ENCODE results near the gene SULF2.

SULF2 gene

GRCh38 chr20:47708953-47709833 is 76.1 kb downstream of the SULF2 start:
- DNase-seq, result no peak

DNA sequence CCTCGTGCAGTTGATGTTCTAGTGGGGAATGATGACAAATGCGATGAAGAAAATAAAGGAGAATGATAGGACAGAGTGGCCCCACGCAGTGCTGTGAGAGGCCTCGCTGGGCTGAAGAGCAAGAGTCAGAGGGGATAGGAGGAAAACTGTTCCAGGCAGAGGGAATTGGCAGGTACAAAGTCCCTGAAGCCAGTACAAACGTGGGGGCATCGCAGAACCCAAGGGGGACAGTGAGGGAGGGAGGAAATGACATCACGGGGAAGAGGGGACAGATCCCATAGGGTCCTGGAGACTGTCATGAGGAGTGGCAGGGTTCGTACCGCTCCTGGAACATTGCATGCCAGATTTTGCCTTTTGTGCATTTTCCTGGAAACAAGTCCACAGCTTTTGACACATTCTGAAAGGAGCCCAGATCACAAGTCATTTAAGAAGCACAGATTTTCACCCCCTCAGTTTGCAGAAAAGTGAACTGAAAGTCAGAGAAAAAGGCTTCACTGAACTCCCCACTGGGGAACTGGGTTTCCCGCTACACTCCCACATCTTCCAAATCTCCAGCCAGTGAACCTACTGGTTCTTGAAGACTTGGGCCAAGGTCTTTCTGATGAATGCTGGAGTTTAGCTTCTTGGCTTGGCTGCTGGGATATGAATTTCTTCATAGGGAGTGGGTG is 77.0 kb downstream of the SULF2 start:
- no peak for DNase-seq

DNA sequence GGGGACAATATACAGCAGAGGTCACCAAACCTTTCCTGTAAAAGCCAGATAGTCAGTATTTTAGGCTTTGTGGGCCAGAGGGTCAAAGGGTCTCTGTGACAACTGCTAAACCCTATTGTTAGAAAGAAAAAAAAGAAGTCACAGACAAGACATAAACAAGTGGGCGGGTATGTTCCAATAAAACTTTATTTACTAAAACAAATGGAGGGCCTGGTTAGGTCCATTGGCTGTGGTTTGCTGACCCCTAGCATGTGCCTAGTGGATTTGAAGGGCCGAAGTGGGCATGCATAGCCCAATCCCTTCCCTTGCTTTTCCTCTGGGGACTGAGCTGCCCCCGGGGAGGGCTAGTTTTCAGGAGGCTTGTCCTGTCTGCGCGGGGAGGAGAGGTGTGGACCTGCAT is 78.9 kb downstream of the SULF2 start:
- no peak for DNase-seq

GRCh38 chr20:47705497-47705856 is 79.8 kb downstream of the SULF2 start:
- DNase-seq, result no peak

DNA sequence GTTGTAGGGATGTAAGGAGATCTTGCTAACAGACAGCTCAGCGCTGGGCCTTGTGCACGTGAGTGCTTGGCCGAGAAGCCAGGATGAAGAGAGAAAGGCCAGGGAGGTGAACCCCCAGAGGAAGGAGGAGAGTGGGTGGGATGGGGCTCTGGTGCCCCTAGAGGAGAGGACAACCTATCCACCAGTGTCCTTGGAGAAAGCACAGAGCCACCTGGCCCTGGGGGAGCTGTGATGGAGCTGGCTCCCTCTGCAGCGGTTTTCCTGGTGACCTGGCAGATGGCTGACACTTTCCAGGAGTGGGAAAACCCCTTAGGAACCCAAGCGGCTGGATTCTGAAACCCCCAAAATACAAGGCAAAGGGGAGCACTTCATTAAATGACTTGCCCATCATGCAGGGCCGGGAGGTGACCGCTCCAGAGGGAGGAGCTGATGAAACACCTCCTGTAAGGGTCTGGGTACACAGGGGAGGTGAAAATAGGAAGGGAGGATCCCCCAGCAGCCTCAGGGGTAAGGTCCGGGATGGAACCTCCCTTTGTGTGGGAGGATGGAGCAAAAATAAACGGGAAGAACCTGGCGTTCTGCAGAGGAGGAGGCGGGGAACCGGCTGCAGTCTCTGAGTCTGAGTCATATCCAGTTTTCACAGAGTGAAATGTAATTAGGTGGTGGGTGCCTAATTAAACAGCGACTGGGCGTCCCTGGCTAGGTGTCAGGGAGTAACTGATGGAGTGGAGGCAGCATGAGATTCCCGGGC is 80.4 kb downstream of the SULF2 start:
- DNase-seq, result no peak

DNA sequence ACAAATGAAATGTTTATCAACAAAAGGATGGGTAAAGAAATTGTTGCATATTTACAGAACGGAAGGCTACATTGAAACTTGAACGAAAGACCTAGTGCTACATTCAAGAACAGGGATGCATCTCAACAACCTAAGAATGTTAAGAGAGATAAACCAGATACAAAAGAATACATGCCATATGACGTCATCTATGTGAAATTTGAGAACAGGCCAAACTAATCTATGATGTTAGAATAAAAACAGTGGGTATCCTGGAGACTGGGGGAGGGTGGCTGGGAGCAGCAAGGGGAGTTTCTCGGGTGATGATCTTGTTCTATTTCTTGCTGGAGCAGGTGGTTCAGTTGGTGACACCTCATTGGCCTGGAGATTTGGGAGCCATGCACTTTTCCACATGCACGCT is 81.5 kb downstream of the SULF2 start:
- DNase-seq, result no peak

- DNase-seq, result no peak
Observed at GRCh38 chr20:47701612-47702011, 83.7 kb downstream of the SULF2 start.

DNA sequence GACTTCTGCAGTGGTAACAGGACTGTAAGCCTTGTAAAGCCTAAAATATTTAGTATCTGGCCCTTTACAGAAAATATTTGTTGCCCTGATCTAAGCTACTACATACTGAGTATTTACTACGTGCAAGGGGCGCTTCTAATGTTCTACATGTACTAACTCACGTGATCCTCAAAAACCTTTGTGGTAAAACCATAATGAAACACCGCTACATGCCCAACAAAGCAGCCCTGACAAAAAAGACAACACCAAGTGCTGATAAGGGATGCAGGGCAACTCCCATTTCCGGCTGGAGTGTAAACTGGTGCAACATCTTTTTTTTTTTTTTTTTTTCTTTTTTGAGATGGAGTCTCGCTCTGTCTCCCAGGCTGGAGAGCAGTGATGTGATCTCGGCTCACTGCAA is 85.0 kb downstream of the SULF2 start:
- no peak for DNase-seq

DNA sequence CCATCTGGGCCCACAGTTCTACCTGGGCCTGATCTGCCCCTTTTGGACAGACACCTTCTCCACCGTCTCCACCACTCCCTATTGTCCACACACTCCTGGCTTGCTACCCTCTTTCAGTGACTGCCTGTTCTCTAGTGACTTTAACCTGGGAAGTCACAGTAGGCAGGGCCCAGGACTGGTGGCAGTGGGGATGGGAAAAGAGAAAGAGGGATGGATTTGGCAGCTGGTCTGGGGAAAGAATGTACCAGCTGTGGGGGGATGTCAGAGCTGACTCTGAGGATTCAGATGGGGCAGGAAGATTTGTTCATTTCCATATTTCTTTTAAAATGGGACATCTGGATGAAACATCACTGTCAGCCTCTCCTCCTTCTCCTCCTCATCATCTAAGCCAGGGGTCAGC is 85.5 kb downstream of the SULF2 start:
- no peak for DNase-seq

DNA sequence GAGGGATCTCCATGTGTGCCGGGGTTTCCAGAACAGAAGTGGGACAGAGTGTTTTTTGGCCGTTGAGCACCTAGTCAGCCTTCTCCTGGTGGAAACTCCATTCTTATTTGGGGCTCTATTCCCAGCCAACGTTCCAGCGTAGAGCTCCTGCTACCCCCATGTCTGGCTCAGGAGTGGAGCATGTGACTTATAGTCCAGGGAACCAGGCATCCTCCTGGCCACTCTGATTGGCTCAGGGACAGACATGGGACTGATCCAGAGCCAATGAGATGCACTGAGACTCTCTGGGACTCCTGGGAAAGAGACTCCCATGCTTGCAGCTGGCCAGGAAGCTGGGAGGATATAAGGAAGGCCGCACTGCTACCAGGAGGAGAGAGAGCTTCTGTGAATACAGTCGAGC is 87.1 kb downstream of the SULF2 start:
- DNase-seq, result no peak

DNA sequence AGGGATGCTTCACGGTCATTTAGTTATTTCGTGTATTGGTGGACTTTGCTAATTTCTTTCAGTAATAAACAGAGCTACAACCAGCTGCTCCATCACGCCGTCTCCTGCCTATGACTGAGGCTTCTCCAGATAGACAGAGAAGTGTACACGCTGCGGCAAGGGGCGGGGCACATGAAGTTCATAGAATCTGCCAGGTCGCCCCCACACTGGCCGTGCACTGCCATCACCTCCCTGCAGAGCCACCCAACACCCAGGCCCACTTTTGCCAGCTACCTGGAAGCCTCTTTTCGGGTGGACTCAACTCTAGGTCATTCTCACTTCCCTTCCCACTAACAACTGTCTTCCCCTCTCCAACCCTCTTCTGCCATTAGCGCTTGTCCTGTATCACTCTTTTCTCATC is 88.4 kb downstream of the SULF2 start:
- DNase-seq, result no peak

DNA sequence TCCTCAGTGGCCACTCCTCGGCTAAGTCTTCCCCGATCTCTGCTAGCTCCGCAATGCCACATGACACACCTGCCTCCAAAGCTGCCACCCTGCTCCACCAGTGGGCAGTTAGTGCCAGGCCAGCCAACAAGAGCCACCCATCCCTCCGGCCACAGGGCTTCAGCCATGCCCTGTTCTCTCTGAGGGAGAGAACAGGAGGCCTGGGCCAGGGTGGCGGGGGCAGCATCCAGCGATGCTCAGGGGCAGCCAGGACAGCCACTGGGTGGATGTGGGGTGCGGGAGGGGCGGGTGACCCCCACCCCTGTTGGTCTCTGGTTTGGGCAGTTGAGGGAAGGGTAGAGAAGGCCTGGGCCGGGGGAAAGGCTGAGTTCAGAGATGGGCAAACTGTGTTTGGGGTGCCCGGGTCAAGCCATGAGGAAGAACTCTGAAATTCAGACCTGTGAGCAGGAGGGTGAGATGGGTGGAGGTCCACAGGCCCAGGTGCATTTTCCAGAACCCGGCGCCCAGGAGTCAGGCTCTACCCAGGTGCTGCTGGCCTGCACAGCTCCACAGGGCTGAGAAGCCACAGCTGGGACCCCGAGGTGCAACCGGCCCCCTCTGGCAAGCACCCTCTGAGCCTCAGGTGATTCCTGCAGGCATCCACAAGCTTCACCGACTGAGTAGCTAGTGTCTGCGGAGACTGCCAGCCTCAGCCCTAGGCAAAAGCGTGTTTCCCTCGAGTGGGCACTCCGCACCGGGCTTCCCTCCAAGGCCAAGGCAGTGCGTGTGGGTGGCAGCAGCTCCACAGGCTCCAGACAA is 91.1 kb downstream of the SULF2 start:
- no peak for DNase-seq

- DNase-seq, result no peak
Observed at GRCh38 chr20:47691625-47692024, 93.7 kb downstream of the SULF2 start.

- DNase-seq, result no peak
Observed at GRCh38 chr20:47689731-47690130, 95.5 kb downstream of the SULF2 start.

DNA sequence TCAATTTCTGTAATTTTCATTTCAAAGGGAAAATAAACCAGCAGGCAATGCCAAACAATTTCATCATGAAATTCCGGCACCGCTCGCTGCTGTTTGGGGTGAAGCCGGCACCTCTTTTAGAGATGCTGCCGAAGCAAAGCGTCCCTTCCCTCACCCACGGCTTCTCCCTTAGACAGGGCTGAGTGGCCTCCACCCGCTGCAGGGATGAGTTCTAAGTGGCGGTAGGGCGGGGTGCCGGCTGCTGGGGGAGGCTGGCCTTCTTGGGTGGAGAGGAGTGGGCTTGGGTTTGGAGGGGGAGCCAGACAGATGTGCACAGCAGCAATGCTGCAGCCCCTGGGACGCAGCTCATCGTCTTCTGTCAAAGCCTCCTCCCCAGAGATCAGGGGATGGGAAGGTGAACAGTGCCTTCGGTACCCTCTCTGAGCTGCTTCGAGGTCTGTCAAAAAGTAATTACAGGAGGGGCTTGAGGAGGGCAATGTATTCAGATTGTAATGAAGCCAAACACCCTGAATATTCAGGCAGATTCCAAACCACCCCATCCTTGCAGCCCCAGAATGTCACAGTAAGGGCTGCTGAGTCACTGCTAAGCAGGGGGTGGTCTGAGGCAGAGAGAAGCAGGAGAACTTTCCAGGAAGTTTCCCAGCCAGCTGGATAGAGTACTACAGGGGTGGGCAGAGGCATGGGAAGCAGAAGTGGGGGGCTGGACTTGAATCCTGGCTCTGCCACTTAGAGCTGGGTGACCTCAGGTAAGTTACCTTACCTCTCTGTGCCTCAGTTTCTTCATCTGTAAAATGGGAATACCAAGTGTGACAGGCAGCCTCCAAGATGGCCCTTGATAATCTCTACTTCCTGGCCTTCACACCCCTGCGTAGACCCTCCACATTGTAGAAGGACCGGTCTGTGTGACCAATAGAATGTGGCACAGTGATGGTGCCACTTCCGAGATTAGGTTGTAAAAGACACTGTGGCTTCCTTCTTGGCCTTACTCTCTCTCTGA is 96.6 kb downstream of the SULF2 start:
- no peak for DNase-seq

DNA sequence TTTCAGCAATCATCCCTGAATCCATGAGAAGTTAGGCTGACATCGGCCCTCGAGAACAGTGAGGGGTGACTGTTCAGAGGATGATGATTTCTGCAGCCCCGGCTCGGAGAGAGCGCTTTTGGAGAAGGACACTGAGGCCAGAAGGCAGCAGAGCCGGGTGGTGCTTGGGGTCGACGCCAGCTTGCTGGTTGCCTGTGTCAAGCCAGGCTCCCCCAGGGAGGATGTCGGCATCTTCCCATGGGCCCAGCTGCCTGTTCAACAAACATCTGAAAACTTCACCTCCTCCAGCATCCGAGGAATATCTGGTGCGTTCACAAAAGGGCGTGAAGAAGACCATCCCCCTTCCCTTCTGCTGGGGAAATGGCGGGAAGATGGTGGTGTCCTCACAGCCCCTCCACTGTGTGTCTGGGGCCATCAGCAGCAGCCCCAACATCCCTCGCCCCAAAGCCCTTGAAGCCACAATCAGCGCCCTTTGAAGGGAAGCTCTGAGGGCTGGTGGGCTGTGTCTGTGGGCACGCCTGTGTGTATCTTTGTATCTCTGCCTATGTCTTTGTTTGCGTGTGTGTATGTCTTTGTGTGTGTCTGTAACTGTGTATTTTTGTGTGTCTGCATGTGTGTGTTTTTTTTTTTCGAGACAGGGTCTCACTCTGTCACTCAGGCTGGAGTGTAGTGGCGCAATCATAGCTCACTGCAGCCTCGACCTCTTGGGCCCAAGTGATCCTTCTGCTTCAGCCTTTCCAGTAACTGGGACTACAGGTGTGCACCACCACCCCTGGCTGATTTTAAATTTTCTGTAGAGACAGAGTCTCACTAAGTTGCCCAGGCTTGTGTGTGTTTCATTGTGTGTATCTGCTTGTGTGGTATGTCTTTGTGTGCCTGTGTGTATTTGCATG is 97.9 kb downstream of the SULF2 start:
- DNase-seq, result no peak

DNA sequence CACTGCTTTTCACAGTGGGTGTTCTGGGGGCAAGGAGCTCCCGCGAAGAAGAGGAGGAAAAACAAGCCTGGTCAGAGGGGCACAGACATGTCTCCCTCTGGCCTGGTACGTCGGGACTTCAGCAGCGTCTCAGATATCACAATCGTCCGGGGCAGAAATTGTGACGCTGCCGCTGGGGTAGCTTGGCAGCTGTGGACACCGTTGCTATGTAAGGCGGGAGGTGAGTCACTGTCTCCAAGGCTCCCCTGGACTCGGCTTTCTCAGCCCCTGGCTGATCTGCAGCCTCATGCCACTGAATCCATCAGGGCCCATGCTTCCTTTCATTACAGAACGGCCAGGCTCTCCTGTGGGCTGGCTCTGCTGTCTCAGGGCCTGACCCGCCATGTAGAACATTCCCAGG is 98.7 kb downstream of the SULF2 start:
- no peak for DNase-seq

GRCh38 chr20:47684306-47685080 is 100.8 kb downstream of the SULF2 start:
- DNase-seq, result no peak

GRCh38 chr20:47682916-47683315 is 102.4 kb downstream of the SULF2 start:
- DNase-seq, result no peak

Measured in SHP77 treated with DMSO at 0.1 percent for 48 hours (cell line).